ENCODE data around the gene BRAF. TPM values are rescaled to one million over a fixed set of nuclear protein-coding genes. Genes with fewer than 3 reads are reported as not detected.

BRAF gene
- total and polyA plus RNA-seq, 2 donors (not counting 3 experiments of a cell fraction or from before 2014, with no cell fraction given): 6.6 to 26.2 TPM

DNA sequence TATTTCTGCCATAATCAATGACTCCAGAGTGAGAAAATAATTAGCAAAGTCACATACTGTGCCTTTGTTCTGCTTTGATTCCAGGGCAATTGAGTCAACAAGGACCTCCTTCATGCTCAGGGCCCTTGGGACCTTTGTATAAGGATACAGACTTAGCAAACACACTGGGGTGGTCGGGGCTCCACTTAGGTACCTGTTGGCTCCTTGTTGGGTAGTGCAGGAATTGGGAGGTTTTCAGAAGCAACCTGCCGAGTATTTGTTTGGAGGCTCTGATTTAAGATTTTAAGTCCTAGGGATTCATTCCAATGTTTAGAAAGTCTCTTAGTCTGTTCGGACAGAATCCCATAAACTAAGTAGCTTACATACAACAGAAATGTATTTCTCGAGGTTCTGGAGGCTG lies 249.0 kb downstream of the BRAF start:
- Histone ChIP-seq H3K36me3 (ENCODE audit: control insufficient read depth in 2 of 2, extremely low read depth in 1 of 2, insufficient read depth in 2 of 2, low read length in 2 of 2) (peaks cover 0 to 5% of the 10 kb centered on the region in 2 experiments), H3K4me2 (ENCODE audit: insufficient read depth, low read length) (no peak overlapping the region), H3K79me2 (ENCODE audit: control insufficient read depth, insufficient read depth, low read length) (no peaks in the 10 kb centered on the region), H3K27me3 (ENCODE audit: control insufficient read depth in 2 of 2, insufficient read depth in 2 of 2, low read length in 2 of 2) (no peaks in the 10 kb centered on the region), H3K27ac (ENCODE audit: insufficient read depth, low read depth, low read length) (no peak overlapping the region), H4K20me1 (replicated peaks; ENCODE audit: control insufficient read depth, extremely low read depth, insufficient read depth, low read length) (no peaks in the 10 kb centered on the region), H3K9ac (replicated peaks; ENCODE audit: extremely low read depth, insufficient read depth, low read length) (no peak overlapping the region), H3K4me1 (ENCODE audit: control insufficient read depth, extremely low read depth, insufficient read depth, low read length) (peaks cover 8% of the 10 kb centered on the region), H3K4me3 (replicated peaks in 1 of 3; ENCODE audit: insufficient read depth in 1 of 3, low read depth in 1 of 3, low read length in 3 of 3) (no peak overlapping the region), H2AFZ (ENCODE audit: low read depth, low read length) (no peak overlapping the region), H3K9me3 (replicated peaks; ENCODE audit: control insufficient read depth, insufficient read depth, low read length) (no peaks in the 10 kb centered on the region), H3K9me1 (replicated peaks; ENCODE audit: control insufficient read depth, extremely low read depth, insufficient read depth, low read length) (no peaks in the 10 kb centered on the region)
- dilution Hi-C loops (cut with MboI; ENCODE audit: extremely low pct_ligation_motif_present, low sequenced_read_pairs): no loop called here
- TF ChIP-seq POLR2AphosphoS5 (IDR thresholded peaks at IDR 0.05; ENCODE audit: insufficient read depth, low read depth, low read length): no peak
- TF ChIP-seq, protein P1, sequence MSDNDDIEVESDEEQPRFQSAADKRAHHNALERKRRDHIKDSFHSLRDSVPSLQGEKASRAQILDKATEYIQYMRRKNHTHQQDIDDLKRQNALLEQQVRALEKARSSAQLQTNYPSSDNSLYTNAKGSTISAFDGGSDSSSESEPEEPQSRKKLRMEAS (IDR thresholded peaks at IDR 0.05; ENCODE audit: insufficient read depth, insufficient read length): no peak
- TF ChIP-seq MYC (IDR thresholded peaks at IDR 0.05; ENCODE audit: low read depth, low read length): no peak
- TF ChIP-seq EZH2 (IDR thresholded peaks at IDR 0.05; ENCODE audit: borderline replicate concordance, low read depth, low read length, severe bottlenecking): no peak
- TF ChIP-seq POLR2A (IDR thresholded peaks at IDR 0.05; ENCODE audit: low read depth, low read length): no peak
- TF ChIP-seq JUN (IDR thresholded peaks at IDR 0.05; ENCODE audit: borderline replicate concordance, insufficient read depth, insufficient read length, low read depth): no peak
- TF ChIP-seq, protein P2, sequence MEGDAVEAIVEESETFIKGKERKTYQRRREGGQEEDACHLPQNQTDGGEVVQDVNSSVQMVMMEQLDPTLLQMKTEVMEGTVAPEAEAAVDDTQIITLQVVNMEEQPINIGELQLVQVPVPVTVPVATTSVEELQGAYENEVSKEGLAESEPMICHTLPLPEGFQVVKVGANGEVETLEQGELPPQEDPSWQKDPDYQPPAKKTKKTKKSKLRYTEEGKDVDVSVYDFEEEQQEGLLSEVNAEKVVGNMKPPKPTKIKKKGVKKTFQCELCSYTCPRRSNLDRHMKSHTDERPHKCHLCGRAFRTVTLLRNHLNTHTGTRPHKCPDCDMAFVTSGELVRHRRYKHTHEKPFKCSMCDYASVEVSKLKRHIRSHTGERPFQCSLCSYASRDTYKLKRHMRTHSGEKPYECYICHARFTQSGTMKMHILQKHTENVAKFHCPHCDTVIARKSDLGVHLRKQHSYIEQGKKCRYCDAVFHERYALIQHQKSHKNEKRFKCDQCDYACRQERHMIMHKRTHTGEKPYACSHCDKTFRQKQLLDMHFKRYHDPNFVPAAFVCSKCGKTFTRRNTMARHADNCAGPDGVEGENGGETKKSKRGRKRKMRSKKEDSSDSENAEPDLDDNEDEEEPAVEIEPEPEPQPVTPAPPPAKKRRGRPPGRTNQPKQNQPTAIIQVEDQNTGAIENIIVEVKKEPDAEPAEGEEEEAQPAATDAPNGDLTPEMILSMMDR (IDR thresholded peaks at IDR 0.05; ENCODE audit: extremely low read depth in 1 of 2, insufficient read depth in 1 of 2, low read depth in 1 of 2, low read length in 2 of 2): no peak
- TF ChIP-seq FOS (IDR thresholded peaks at IDR 0.05; ENCODE audit: borderline replicate concordance, insufficient read depth, low read length): no peak
- no peak for TF ChIP-seq GATA2 (IDR thresholded peaks at IDR 0.05; ENCODE audit: insufficient read depth, insufficient read length, low read depth, low read length)
- no TSS peak for BruUV-seq (replicated peaks)
- CTCF ChIA-PET: interaction anchor here (1.0 to 3.7 kb wide), 13 partner anchors 10 to 974 kb away, joined by 3 to 19 read pairs (median 4); no protein-coding TSS in a partner anchor
- no peak for DNase-seq (ENCODE audit: low read depth, low spot score)
- POLR2A ChIA-PET: no interaction called here
- intact Hi-C loops (cut with micrococcal nuclease): loop anchor here (1.0 to 10.0 kb wide), 4 partner anchors 21 to 979 kb away; partner anchors contain the start of genes BRAF, MRPS33 and NDUFB2
- no peak for FAIRE-seq

Measured in endothelial cell of umbilical vein (primary cell).